ENCODE measurements around the gene ZFYVE27.

Gene ZFYVE27

DNA sequence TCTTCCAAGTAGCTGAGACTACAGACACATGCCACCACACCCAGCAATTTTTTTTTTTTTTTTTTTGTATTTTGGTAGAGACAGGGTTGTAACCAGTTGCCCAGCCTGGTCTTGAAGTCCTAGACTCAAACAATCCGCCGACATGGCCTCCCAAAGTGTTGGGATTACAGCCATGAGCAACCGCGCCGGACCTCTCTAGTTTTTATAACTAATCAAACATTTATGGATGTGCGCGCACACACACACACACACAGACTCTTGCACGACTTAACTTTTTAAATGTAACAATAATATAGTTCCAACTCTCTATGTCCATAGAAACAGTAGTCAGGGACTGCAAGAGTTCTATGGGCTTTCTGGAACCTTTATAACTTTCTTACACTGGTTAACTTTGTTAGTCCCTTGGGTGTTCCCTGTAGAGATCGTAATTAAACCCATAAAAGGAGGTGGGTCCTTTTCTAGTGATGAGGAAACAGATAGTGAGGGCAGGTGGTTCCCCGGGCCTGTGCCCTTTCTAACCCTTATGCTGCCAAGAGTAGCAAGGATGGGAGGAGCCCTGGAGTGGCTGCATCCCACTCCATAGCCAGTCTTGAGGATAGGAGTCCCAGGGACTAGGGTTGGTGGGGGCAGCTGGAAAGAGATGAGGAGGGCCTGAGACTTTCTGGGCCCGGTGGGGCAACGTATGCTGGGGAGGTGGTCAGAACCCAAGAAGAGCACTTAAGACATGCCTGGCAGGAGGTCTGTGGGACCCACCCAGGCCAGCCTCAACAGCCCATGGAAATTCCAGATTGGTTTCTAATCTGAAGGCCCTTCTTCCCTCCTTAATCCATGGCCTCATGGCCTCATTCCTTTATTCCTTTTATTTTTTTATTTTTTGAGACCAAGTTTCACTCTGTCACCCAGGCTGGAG is 14.8 kb upstream of the ZFYVE27 start:
- no peak overlapping the region for H3K4me3 Mint-ChIP-seq
- DNase-seq (ENCODE audit: low spot score in 2 of 2) = no peak
- H3K27ac Mint-ChIP-seq (ENCODE audit: low read depth) = no peak overlapping the region
- H3K9me3 Mint-ChIP-seq = no peaks in the 10 kb centered on the region
- no peaks in the 10 kb centered on the region for H3K36me3 Mint-ChIP-seq (ENCODE audit: insufficient read depth)
- H3K4me1 Mint-ChIP-seq = no peaks in the 10 kb centered on the region
- ATAC-seq (replicated peaks; ENCODE audit: extremely low read depth, poor library complexity, severe bottlenecking) = no peak
- H3K27me3 Mint-ChIP-seq = peaks cover 21% of the 10 kb centered on the region

DNA sequence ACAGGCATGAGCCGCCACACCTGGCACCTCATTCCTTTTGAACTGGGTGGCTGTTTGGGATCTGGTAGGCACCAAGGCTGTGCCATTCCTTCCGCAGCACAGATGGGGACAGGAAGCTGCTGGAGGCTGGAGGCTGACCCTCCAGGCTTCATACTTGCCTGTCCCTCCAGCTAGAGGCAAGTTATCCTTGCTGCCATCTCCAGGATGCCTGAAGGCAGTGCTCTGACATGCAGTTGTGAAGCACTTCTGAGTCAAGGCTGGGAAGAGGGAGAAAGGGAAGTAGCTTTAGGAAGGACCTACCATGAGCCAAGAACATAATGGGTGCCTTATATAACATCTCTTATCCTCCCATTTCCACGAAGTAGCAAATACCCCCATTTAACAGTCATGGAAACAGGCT is 13.9 kb upstream of the ZFYVE27 start:
- peaks cover 21% of the 10 kb centered on the region for H3K27me3 Mint-ChIP-seq
- H3K4me3 Mint-ChIP-seq = no peak overlapping the region
- no peak overlapping the region for H3K27ac Mint-ChIP-seq (ENCODE audit: low read depth)
- ATAC-seq (replicated peaks; ENCODE audit: extremely low read depth, poor library complexity, severe bottlenecking) (no peak), DNase-seq (ENCODE audit: low spot score in 2 of 2) (no peak)
- no peaks in the 10 kb centered on the region for H3K4me1 Mint-ChIP-seq
- no peaks in the 10 kb centered on the region for H3K36me3 Mint-ChIP-seq (ENCODE audit: insufficient read depth)
- no peaks in the 10 kb centered on the region for H3K9me3 Mint-ChIP-seq

DNA sequence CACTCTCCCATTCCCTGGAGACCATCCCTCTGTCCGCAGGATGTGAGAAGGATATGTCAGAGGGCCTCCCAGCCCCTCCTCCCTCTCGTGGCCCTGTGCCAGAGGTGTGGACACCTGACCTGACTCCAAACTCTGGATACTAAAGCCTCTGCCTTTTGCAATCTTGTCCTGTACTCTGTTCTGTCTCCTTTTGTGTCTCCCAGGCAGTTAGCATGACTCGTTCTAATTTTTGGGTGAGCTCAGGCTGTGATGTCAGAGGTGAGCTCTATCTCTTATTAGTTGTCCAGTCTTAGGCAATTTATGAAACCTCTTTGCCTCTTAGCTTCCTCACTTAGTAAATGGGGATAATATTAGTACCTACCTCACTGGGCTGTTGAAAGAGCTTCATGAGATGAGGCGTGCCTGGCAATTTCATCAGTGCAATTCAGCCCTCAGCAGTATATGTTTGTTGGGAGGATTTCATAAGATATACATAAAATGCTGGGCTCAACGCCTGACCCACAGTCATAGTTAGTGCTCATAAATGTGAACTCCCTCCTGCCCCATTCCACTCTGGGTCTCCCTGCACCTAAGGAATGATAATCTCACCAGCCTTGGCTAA is 12.5 kb upstream of the ZFYVE27 start:
- H3K4me1 Mint-ChIP-seq = no peaks in the 10 kb centered on the region
- H3K9me3 Mint-ChIP-seq = no peaks in the 10 kb centered on the region
- ATAC-seq (replicated peaks; ENCODE audit: extremely low read depth, poor library complexity, severe bottlenecking) = no peak
- peaks cover 29% of the 10 kb centered on the region for H3K27me3 Mint-ChIP-seq
- H3K27ac Mint-ChIP-seq (ENCODE audit: low read depth) = peak overlapping the region; percentile 24
- DNase-seq (ENCODE audit: low spot score in 2 of 2) = no peak
- H3K4me3 Mint-ChIP-seq = no peak overlapping the region
- H3K36me3 Mint-ChIP-seq (ENCODE audit: insufficient read depth) = no peaks in the 10 kb centered on the region

DNA sequence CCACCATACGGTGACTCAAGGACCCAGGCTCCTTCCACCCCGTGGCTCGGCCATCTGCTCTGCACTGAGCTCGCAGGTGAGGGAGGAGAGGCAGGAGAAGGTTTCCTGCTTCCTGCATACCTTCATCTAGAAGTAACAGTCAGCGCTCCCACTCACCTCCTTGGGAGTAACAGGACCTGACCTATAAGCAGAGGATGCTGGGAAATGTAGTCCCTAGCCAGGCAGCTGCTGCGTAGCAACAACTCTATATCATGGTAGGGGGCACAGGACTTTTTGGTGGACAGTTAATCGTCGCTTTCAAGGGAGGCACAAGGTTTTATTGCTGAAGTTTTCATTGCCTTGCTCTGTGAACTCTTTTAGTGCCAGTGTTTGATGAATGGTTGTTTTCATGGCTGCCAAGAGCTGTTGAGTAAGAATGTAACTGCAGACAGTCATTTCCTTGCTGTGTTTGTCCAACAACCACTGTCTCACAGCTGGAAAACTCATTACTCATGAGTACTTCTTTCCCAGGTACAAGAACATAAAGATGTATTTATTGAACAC is 10.2 kb upstream of the ZFYVE27 start:
- Mint-ChIP-seq H3K4me3 (no peak overlapping the region), H3K9me3 (no peaks in the 10 kb centered on the region), H3K27me3 (peaks cover 35% of the 10 kb centered on the region), H3K27ac (ENCODE audit: low read depth) (no peak overlapping the region), H3K36me3 (ENCODE audit: insufficient read depth) (no peaks in the 10 kb centered on the region), H3K4me1 (no peaks in the 10 kb centered on the region)
- ATAC-seq (replicated peaks; ENCODE audit: extremely low read depth, poor library complexity, severe bottlenecking) (no peak), DNase-seq (ENCODE audit: low spot score in 2 of 2) (no peak)

DNA sequence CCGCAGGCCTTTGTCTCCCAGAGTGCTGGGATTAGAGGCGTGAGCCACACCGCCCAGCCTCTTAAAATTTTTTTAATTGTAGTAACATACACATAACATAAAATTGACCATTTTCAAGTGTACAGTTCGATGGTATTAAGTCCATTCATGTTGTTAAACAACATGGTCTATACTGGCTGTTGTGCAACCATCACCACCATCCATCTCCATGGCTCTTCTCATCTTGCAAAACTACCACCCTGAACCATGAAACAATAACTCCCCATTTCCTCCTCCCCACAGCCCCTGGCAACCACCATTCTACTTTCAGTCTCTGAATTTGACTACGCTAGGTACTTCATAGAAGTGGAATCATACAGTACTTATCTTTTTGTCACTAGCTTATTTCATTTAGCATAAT is 7.9 kb upstream of the ZFYVE27 start:
- no peak overlapping the region for H3K4me3 Mint-ChIP-seq
- no peaks in the 10 kb centered on the region for H3K36me3 Mint-ChIP-seq (ENCODE audit: insufficient read depth)
- H3K27me3 Mint-ChIP-seq = peaks cover 40% of the 10 kb centered on the region
- no peak overlapping the region for H3K27ac Mint-ChIP-seq (ENCODE audit: low read depth)
- no peak for DNase-seq (ENCODE audit: low spot score in 2 of 2)
- H3K4me1 Mint-ChIP-seq = no peaks in the 10 kb centered on the region
- no peak for ATAC-seq (replicated peaks; ENCODE audit: extremely low read depth, poor library complexity, severe bottlenecking)
- no peaks in the 10 kb centered on the region for H3K9me3 Mint-ChIP-seq

DNA sequence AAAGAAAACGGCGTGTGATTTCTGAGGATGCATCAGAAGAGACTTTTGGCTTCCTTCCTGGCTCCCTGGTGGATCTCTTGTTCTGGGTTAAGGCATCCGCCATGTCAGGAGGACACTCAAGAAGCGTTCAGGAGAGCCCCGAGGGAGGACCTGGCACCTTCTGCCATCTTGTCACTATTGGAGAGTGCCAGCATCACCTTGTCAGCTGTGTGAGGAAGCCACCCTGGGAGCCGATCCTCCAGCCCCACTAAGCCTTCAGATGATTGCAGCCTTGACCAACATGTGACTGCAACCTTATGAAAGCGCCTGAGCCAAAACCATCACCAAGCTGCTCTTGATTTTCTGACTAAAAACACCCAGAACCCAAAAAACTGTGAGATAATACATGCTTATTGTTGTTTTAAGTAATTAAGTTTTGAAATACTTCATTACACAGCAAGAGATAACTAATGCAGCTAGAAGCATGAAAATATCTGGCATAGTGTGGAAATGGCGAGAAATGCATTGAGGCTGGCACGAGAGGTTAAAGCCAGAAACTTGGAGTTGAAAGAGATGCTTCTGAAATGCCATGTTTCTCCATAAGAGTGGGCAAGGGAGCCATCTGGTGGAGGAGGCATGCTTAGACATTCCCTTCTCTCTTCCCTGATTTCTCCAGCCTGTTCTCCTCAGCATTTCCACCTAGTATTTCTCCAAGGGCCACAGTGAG is 5.4 kb upstream of the ZFYVE27 start:
- DNase-seq (ENCODE audit: low spot score in 2 of 2) (peak in 1 of 2 donors; percentile 22), ATAC-seq (replicated peaks; ENCODE audit: extremely low read depth, poor library complexity, severe bottlenecking) (no peak)
- Mint-ChIP-seq H3K36me3 (ENCODE audit: insufficient read depth) (peaks cover 4% of the 10 kb centered on the region), H3K9me3 (no peaks in the 10 kb centered on the region), H3K4me1 (peaks cover 11% of the 10 kb centered on the region), H3K4me3 (no peak overlapping the region), H3K27me3 (peaks cover 24% of the 10 kb centered on the region), H3K27ac (ENCODE audit: low read depth) (no peak overlapping the region)

DNA sequence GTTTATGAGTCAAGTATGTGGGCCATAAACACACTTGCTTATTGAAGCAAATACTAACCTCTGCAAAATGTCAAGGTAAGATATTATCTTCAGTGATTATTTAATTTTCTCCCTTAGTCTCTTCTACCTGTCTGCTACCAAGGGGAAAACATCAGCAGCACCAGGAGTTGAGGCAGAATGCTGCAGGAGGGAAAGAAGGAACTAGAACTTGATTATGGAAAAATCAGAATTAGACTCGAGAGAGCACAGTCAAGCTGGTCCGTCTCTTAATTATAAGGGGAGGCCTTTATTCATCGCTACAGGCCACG is 4.9 kb upstream of the ZFYVE27 start:
- DNase-seq (ENCODE audit: low spot score in 2 of 2) (no peak), ATAC-seq (replicated peaks; ENCODE audit: extremely low read depth, poor library complexity, severe bottlenecking) (no peak)
- peaks cover 16% of the 10 kb centered on the region for H3K4me1 Mint-ChIP-seq
- H3K36me3 Mint-ChIP-seq (ENCODE audit: insufficient read depth) = peaks cover 9% of the 10 kb centered on the region
- no peak overlapping the region for H3K4me3 Mint-ChIP-seq
- no peak overlapping the region for H3K27ac Mint-ChIP-seq (ENCODE audit: low read depth)
- H3K9me3 Mint-ChIP-seq = no peaks in the 10 kb centered on the region
- H3K27me3 Mint-ChIP-seq = peaks cover 20% of the 10 kb centered on the region

DNA sequence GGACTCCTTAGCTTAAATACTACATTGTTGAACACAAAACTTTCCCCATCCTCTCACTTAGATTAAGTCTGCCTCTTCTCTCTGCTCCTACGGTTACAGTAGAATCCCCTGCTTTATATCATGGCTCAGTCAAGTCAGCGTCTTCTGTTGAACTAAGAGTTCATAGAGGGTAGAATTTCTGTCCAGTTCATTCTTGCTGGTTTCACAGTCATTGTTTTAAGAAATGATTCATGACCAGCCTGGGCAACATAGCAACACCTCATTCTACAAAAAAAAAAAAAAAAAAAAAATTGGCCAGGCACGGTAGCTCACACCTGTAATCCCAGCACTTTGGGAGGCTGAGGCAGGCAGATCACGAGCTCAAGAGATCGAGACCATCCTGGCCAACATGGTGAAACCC is 3.7 kb upstream of the ZFYVE27 start:
- H3K4me1 Mint-ChIP-seq = peaks cover 26% of the 10 kb centered on the region
- no peak overlapping the region for H3K4me3 Mint-ChIP-seq
- H3K27me3 Mint-ChIP-seq = peaks cover 20% of the 10 kb centered on the region
- no peak overlapping the region for H3K27ac Mint-ChIP-seq (ENCODE audit: low read depth)
- H3K9me3 Mint-ChIP-seq = no peaks in the 10 kb centered on the region
- DNase-seq (ENCODE audit: low spot score in 2 of 2) (no peak), ATAC-seq (replicated peaks; ENCODE audit: extremely low read depth, poor library complexity, severe bottlenecking) (no peak)
- peaks cover 18% of the 10 kb centered on the region for H3K36me3 Mint-ChIP-seq (ENCODE audit: insufficient read depth)

DNA sequence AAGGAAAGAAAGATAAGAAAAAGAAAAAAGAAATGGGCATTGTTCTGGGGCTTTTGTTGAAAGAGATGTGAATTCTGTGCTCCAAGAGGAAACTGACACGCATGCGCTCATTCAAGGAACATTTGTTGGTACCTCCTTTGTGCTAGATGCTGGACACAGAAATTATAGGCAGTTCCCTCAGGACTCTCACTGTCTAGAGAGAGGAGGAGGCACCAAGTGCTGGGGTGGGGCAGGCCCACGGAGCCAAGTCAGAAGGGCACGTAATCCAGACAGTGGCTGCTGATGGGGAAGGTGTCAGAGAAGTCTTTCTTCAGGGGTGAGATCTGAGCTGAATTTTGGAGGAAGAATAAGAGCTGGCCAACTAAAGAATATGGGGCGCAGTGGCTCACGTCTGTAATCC is 2.9 kb upstream of the ZFYVE27 start:
- Mint-ChIP-seq H3K9me3 (no peaks in the 10 kb centered on the region), H3K4me1 (peaks cover 30% of the 10 kb centered on the region), H3K27ac (ENCODE audit: low read depth) (peak overlapping the region; percentile 17), H3K27me3 (peaks cover 16% of the 10 kb centered on the region), H3K4me3 (no peak overlapping the region), H3K36me3 (ENCODE audit: insufficient read depth) (peaks cover 20% of the 10 kb centered on the region)
- ATAC-seq (replicated peaks; ENCODE audit: extremely low read depth, poor library complexity, severe bottlenecking) (no peak), DNase-seq (ENCODE audit: low spot score in 2 of 2) (no peak)

DNA sequence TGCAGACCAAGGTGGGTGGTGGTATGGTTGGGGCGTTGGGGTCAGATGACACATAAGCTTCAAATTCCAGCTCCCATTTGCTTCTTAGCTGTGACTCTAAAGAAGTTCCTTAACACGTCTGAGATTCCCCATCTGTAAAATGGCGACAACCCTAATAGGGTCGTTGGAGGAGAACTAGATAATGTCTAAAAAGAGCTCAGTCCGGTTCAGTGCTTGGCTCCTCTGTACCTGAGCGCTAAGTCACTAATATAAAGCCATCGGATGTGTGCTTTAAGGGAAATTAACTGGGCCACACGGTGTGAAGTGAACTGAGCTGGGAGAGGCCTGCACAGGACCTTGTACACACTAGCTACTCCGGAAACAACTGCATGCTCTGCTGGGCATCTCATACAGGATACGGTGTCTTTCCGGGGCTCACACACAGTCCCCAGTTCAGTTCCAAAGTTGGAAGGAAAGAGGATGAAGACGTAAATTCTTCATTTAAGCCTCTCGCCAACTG is 476 bp upstream of the ZFYVE27 start:
- ATAC-seq (replicated peaks; ENCODE audit: extremely low read depth, poor library complexity, severe bottlenecking) (peak; percentile 6), DNase-seq (ENCODE audit: low spot score in 2 of 2) (no peak)
- Mint-ChIP-seq H3K4me3 (peak overlapping the region; percentile 97), H3K27me3 (peaks cover 8% of the 10 kb centered on the region), H3K9me3 (no peaks in the 10 kb centered on the region), H3K27ac (ENCODE audit: low read depth) (peak overlapping the region; percentile 99), H3K36me3 (ENCODE audit: insufficient read depth) (peaks cover 38% of the 10 kb centered on the region), H3K4me1 (peaks cover 53% of the 10 kb centered on the region)

DNA sequence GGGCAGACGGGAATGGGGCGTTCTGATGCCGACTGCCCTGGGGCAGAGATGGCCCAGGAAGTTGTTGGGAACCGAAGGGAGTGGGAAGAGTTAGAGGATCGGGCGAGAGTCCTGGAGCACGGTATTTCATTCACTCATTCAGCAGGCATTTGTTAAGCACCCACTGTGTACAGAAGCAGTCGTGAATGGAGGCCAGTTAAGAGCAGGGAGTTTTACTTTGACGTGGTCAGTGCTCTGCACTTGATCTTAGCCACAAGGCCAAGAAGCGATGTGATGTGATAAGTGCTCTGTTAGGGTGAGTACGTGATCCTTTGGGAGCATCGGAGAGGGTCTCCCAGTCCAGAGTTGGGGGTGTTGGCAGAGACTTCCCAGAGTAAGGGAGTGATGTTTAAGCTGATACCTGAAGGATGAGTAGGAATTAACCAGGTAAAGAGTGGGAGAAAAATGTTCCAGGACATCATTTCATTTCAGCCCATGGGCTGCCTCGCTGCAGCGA is 890 bp downstream of the ZFYVE27 start:
- H3K4me1 Mint-ChIP-seq = peaks cover 62% of the 10 kb centered on the region

DNA sequence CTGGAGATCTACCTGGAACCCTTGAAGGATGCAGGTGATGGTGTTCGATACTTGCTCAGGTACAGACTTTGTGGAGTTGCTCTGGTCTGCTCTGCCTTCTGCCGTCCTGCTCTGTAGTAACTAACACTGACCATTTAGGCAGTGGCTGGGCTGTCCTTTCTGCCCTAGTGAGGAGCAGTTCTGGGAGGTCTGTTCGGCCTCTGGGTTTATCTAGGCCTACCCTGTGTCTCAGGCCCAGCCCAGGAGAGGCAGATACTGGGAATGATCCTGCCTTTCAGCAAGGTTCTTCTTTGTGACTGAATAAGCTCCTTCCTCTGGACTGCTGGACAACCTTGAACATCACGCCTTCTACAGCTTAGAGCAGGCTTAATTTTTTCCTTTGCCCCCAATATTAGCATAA is 1.7 kb downstream of the ZFYVE27 start:
- H3K27me3 Mint-ChIP-seq = no peaks in the 10 kb centered on the region
- DNase-seq (ENCODE audit: low spot score in 2 of 2) (no peak), ATAC-seq (replicated peaks; ENCODE audit: extremely low read depth, poor library complexity, severe bottlenecking) (no peak)
- peaks cover 44% of the 10 kb centered on the region for H3K36me3 Mint-ChIP-seq (ENCODE audit: insufficient read depth)
- H3K4me1 Mint-ChIP-seq = peaks cover 68% of the 10 kb centered on the region
- no peaks in the 10 kb centered on the region for H3K9me3 Mint-ChIP-seq
- peak overlapping the region; percentile 99 for H3K27ac Mint-ChIP-seq (ENCODE audit: low read depth)
- peak overlapping the region; percentile 97 for H3K4me3 Mint-ChIP-seq

More for the DNA sequence above, 890 bp downstream of the ZFYVE27 start:
- H3K27ac Mint-ChIP-seq (ENCODE audit: low read depth) = peak overlapping the region; percentile 99
- no peaks in the 10 kb centered on the region for H3K9me3 Mint-ChIP-seq
- peaks cover 39% of the 10 kb centered on the region for H3K36me3 Mint-ChIP-seq (ENCODE audit: insufficient read depth)
- DNase-seq (ENCODE audit: low spot score in 2 of 2) (no peak), ATAC-seq (replicated peaks; ENCODE audit: extremely low read depth, poor library complexity, severe bottlenecking) (peak; percentile 17)
- H3K4me3 Mint-ChIP-seq = peak overlapping the region; percentile 97
- no peaks in the 10 kb centered on the region for H3K27me3 Mint-ChIP-seq
